Measurements from ENCODE around the gene KLHL14. TPM values are rescaled to one million over a fixed set of nuclear protein-coding genes. Genes with fewer than 3 reads are reported as not detected.

KLHL14 gene, protein sequence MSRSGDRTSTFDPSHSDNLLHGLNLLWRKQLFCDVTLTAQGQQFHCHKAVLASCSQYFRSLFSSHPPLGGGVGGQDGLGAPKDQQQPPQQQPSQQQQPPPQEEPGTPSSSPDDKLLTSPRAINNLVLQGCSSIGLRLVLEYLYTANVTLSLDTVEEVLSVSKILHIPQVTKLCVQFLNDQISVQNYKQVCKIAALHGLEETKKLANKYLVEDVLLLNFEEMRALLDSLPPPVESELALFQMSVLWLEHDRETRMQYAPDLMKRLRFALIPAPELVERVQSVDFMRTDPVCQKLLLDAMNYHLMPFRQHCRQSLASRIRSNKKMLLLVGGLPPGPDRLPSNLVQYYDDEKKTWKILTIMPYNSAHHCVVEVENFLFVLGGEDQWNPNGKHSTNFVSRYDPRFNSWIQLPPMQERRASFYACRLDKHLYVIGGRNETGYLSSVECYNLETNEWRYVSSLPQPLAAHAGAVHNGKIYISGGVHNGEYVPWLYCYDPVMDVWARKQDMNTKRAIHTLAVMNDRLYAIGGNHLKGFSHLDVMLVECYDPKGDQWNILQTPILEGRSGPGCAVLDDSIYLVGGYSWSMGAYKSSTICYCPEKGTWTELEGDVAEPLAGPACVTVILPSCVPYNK
- total RNA-seq, result not detected

GRCh38 chr18:32772581-32773381 is at the start of gene KLHL14:
TSS of gene KLHL14 (minus strand) at chr18:32773023. CDS start at chr18:32770591, 2,432 bp downstream.
- H3K4me3 Mint-ChIP-seq, result no peak within 1 kb of the TSS
- H3K36me3 Mint-ChIP-seq (ENCODE audit: low read depth), result no peaks in the 10 kb centered on the region
- CTCF ChIA-PET, result no interaction called here
- H3K9me3 Mint-ChIP-seq (ENCODE audit: low read depth), result no peaks in the 10 kb centered on the region
- POLR2A ChIA-PET, result no interaction called here
- intact Hi-C loops (cut with DNase I, micrococcal nuclease), result no loop called here
- DNase-seq (no peak), ATAC-seq (no peak)
- H3K27ac Mint-ChIP-seq, result no peak within 1 kb of the TSS
- H3K4me1 Mint-ChIP-seq, result peaks cover 8% of the 10 kb centered on the region
- peaks cover 45% of the 10 kb centered on the region for H3K27me3 Mint-ChIP-seq

DNA sequence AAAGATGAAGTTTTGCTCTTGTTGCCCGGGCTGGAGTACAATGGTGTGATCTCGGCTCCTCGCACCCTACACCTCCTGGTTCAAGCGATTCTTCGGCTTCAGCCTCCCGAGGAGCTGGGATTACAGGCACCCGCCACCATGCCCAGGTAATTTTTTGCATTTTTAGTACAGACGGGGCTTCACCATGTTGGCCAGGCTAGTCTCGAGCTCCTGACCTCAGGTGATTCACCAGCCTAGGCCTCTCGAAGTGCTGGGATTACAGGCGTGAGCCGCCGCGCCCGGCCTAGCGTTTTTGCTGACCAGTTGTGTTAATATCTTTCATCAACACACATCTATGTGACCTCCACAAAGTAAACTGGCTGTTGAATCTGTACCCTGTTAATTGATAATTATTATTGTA is 49.4 kb upstream of the KLHL14 start:
- Mint-ChIP-seq H3K36me3 (ENCODE audit: low read depth) (no peaks in the 10 kb centered on the region), H3K27ac (no peak overlapping the region), H3K4me3 (no peak overlapping the region), H3K27me3 (no peaks in the 10 kb centered on the region), H3K9me3 (ENCODE audit: low read depth) (no peaks in the 10 kb centered on the region), H3K4me1 (no peaks in the 10 kb centered on the region)
- intact Hi-C loops (cut with DNase I, micrococcal nuclease), result no loop called here
- ATAC-seq, result no peak
- DNase-seq, result no peak
- ChIA-PET CTCF (no interaction called here), POLR2A (no interaction called here)

- Mint-ChIP-seq H3K9me3 (ENCODE audit: low read depth) (no peaks in the 10 kb centered on the region), H3K4me3 (no peak overlapping the region), H3K36me3 (ENCODE audit: low read depth) (no peaks in the 10 kb centered on the region), H3K27me3 (peaks cover 3% of the 10 kb centered on the region), H3K27ac (no peak overlapping the region), H3K4me1 (no peaks in the 10 kb centered on the region)
- ChIA-PET CTCF (no interaction called here), POLR2A (no interaction called here)
- no peak for ATAC-seq
- intact Hi-C loops (cut with DNase I, micrococcal nuclease), result no loop called here
- DNase-seq, result no peak
Measured at GRCh38 chr18:32815881-32816280, 43.1 kb upstream of the KLHL14 start.

DNA sequence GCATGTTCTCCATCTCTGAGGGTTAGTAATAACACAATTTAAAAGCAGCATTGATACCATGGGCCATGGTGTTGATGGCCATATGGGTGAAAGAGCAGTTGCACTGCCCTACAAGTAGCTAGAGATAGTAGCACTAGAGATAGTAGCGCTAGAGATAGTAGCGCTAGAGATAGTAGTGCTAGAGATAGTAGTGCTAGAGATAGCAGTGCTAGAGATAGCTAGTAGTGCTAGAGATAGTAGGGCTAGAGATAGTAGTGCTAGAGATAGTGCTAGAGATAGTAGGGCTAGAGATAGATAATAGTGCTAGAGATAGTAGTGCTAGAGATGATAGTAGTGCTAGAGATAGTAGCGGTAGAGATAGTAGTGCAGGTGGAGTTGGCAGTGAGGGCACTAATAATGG is 39.5 kb upstream of the KLHL14 start:
- Mint-ChIP-seq H3K9me3 (ENCODE audit: low read depth) (no peaks in the 10 kb centered on the region), H3K27ac (no peak overlapping the region), H3K36me3 (ENCODE audit: low read depth) (no peaks in the 10 kb centered on the region), H3K27me3 (peaks cover 3% of the 10 kb centered on the region), H3K4me1 (no peaks in the 10 kb centered on the region), H3K4me3 (no peak overlapping the region)
- DNase-seq (no peak), ATAC-seq (no peak)
- intact Hi-C loops (cut with DNase I, micrococcal nuclease), result no loop called here
- POLR2A ChIA-PET, result no interaction called here
- CTCF ChIA-PET, result no interaction called here

- POLR2A ChIA-PET, result no interaction called here
- Mint-ChIP-seq H3K36me3 (ENCODE audit: low read depth) (no peaks in the 10 kb centered on the region), H3K4me1 (no peaks in the 10 kb centered on the region), H3K27me3 (peaks cover 3% of the 10 kb centered on the region), H3K27ac (no peak overlapping the region), H3K4me3 (no peak overlapping the region), H3K9me3 (ENCODE audit: low read depth) (no peaks in the 10 kb centered on the region)
- CTCF ChIA-PET, result no interaction called here
- intact Hi-C loops (cut with DNase I, micrococcal nuclease), result no loop called here
- ATAC-seq, result no peak
- DNase-seq, result no peak
Measured at GRCh38 chr18:32810314-32810713, 37.5 kb upstream of the KLHL14 start.

DNA sequence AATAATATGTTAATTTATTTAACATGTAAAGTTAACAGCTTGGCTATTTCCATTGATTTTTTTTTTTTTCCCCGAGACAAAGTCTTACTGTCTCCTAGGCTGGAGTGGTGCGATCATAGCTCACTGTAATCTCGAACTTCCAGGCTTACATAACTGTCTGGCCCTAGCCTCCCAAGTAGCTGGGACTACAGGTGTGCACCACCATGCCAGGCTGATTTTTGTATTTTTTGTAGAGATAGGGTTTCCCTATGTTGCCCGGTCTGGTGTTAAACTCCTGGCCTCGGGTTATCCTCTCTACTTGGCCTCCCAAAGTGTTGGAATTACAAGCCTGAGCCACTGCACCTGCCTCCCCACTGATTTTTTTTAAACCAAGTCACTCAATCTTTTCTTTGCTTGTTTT is 32.5 kb upstream of the KLHL14 start:
- intact Hi-C loops (cut with DNase I, micrococcal nuclease), result no loop called here
- Mint-ChIP-seq H3K4me1 (no peaks in the 10 kb centered on the region), H3K9me3 (ENCODE audit: low read depth) (no peaks in the 10 kb centered on the region), H3K27me3 (no peaks in the 10 kb centered on the region), H3K36me3 (ENCODE audit: low read depth) (no peaks in the 10 kb centered on the region), H3K27ac (no peak overlapping the region), H3K4me3 (no peak overlapping the region)
- ATAC-seq, result no peak
- POLR2A ChIA-PET, result no interaction called here
- DNase-seq, result no peak
- CTCF ChIA-PET, result interaction anchor here (0.6 kb wide), 1 partner anchor 1402 kb away, joined by 3 read pairs; no protein-coding TSS in a partner anchor

GRCh38 chr18:32804134-32804888 is 31.5 kb upstream of the KLHL14 start:
- Mint-ChIP-seq H3K9me3 (ENCODE audit: low read depth) (no peaks in the 10 kb centered on the region), H3K4me3 (no peak overlapping the region), H3K27ac (no peak overlapping the region), H3K27me3 (no peaks in the 10 kb centered on the region), H3K36me3 (ENCODE audit: low read depth) (no peaks in the 10 kb centered on the region), H3K4me1 (no peaks in the 10 kb centered on the region)
- DNase-seq (no peak), ATAC-seq (no peak)
- intact Hi-C loops (cut with DNase I, micrococcal nuclease), result no loop called here
- CTCF ChIA-PET, result interaction anchor here (0.8 to 1.2 kb wide), 2 partner anchors 19 to 83 kb away, joined by 3 read pairs; no protein-coding TSS in a partner anchor
- POLR2A ChIA-PET, result no interaction called here

DNA sequence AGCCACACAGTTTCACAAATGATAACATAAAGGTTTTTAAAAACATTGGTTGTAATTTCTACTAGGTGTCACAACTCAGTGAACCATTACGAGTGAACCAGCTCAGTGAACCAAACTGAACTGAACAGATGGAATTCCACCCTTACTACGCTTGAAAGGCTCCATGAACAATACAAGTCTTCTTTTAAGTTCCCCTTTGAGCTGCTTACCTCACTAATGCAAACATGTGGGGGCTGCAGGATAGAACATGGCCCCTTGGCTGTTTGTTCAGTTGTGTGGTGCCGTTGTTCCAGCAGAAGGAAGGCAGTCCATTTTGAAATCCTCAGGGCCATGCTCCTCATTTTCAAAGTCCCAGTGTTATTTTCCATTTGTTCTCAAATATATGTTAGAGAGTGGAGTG is 30.7 kb upstream of the KLHL14 start:
- ChIA-PET POLR2A (no interaction called here), CTCF (interaction anchor here (1.2 kb wide), 1 partner anchor 19 kb away, joined by 3 read pairs; no protein-coding TSS in a partner anchor)
- DNase-seq, result no peak
- Mint-ChIP-seq H3K4me1 (no peaks in the 10 kb centered on the region), H3K27me3 (no peaks in the 10 kb centered on the region), H3K9me3 (ENCODE audit: low read depth) (peaks cover 2% of the 10 kb centered on the region), H3K27ac (no peak overlapping the region), H3K4me3 (no peak overlapping the region), H3K36me3 (ENCODE audit: low read depth) (no peaks in the 10 kb centered on the region)
- intact Hi-C loops (cut with DNase I, micrococcal nuclease), result no loop called here
- no peak for ATAC-seq

- intact Hi-C loops (cut with DNase I, micrococcal nuclease), result no loop called here
- ChIA-PET POLR2A (no interaction called here), CTCF (no interaction called here)
Measured at GRCh38 chr18:32802591-32803451, 30.0 kb upstream of the KLHL14 start.

DNA sequence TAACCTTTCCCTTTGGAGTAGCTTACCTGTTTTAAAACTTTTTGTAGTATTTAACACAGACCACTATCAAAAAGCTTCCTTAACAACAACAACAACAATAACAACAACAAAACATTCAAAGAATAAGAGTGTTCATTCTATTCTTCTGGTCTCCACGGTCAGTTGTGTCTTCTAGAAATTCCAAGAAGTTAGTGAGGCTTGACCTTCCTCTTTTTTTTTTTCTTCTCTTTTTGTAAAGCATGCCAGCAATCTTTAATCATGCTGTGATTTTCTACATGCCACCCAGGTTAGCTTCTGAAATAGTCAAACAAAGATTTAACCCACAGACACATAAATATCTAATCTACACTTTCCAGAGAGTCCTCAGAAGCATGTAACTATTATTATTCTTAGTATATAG is 28.4 kb upstream of the KLHL14 start:
- H3K36me3 Mint-ChIP-seq (ENCODE audit: low read depth), result no peaks in the 10 kb centered on the region
- no peak overlapping the region for H3K27ac Mint-ChIP-seq
- CTCF ChIA-PET, result no interaction called here
- no peaks in the 10 kb centered on the region for H3K4me1 Mint-ChIP-seq
- no peak overlapping the region for H3K4me3 Mint-ChIP-seq
- H3K27me3 Mint-ChIP-seq, result no peaks in the 10 kb centered on the region
- intact Hi-C loops (cut with DNase I, micrococcal nuclease), result no loop called here
- peaks cover 6% of the 10 kb centered on the region for H3K9me3 Mint-ChIP-seq (ENCODE audit: low read depth)
- DNase-seq (no peak), ATAC-seq (no peak)
- POLR2A ChIA-PET, result no interaction called here

More at GRCh38 chr18:32802591-32803451, 30.0 kb upstream of the KLHL14 start:
- H3K27ac Mint-ChIP-seq, result no peak overlapping the region
- no peak for ATAC-seq
- no peak overlapping the region for H3K4me3 Mint-ChIP-seq
- H3K4me1 Mint-ChIP-seq, result no peaks in the 10 kb centered on the region
- H3K36me3 Mint-ChIP-seq (ENCODE audit: low read depth), result no peaks in the 10 kb centered on the region
- DNase-seq, result no peak
- peaks cover 5% of the 10 kb centered on the region for H3K9me3 Mint-ChIP-seq (ENCODE audit: low read depth)
- no peaks in the 10 kb centered on the region for H3K27me3 Mint-ChIP-seq

Measured in activated CD4-positive, alpha-beta T cell treated with anti-CD3 and anti-CD28 coated beads for 36 hours (primary cell).